Raji (cell line): ENCODE measurements around the gene GDAP1L1.

Source experiments
- POLR2A ChIP-seq: IDR thresholded peaks from 2 replicates; pipeline ENCODE4 v1.6.1; 2011; ENCODE audit warnings: low read depth, low read length, control low read depth; ENCODE audit not compliant: insufficient read depth

GDAP1L1 gene

GRCh38 chr20:44268802-44269201 is 21.7 kb downstream of the GDAP1L1 start:
- TF ChIP-seq POLR2A = no peak

- TF ChIP-seq POLR2A = no peak
Measured at GRCh38 chr20:44271915-44272663, 25.0 kb downstream of the GDAP1L1 start.

- no peak for TF ChIP-seq POLR2A
Measured at GRCh38 chr20:44273231-44274215, 26.4 kb downstream of the GDAP1L1 start.

- no peak for TF ChIP-seq POLR2A
Measured at GRCh38 chr20:44274303-44275017, 27.4 kb downstream of the GDAP1L1 start.

- no peak for TF ChIP-seq POLR2A
Measured at GRCh38 chr20:44279228-44279627, 32.1 kb downstream of the GDAP1L1 start.

- TF ChIP-seq POLR2A = no peak
Measured at GRCh38 chr20:44280387-44280786, 33.3 kb downstream of the GDAP1L1 start.

DNA sequence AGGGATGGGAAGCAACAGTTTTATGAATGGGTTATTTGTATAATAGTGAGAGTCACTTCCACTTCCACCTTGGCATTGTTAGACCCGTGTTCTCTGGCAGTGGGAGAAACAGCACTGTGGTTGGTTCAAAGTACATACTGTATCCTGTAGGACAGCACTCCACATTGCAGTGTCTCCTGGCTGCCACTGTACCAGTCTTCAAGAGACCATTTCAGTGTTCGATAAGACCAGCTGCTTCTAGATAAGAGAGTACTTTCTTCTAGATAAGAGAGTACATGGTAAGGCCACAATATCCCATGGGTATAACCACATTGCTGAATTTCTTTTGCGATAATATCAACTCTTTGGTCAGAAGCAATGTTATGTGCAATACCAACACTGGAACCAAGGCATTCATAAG is 35.1 kb downstream of the GDAP1L1 start:
- TF ChIP-seq POLR2A = no peak

GRCh38 chr20:44284032-44284431 is 36.9 kb downstream of the GDAP1L1 start:
- no peak for TF ChIP-seq POLR2A

DNA sequence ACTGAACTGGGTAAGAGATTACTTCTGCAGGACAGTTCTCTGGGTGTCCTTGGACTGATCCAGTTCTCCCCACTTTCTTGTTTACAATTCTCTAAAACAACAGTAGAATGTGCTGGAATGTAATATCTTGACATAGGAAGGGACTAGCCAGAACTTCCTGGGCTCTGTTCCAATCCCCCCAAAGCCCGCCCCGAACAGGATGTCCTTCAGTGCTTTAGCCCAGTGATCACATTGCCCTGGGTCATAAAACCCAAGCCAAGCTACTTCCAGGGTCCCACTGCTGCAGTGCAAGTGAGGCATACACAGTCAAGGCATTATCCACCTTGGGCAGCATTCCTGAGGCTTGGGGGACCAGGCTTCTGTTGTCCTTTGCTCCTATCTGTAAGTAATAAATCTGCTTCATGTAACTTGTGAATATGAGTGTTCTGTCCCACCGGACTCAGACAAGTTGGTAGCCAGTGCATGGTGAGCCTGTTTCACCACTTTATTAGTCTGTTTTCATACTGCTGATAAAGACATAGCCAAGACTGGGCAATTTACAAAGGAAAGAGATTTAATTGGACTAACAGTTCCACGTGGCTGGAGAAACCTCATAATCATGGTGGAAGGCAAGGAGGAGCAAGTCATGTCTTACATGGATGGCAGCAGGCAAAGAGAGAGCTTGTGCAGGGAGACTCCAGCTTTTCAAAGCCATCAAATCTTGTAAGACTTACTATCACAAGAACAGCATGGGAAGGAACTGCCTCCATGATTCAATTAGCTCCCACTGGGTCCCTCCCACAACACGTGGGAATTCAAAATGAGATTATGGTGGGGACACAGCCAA is 40.4 kb downstream of the GDAP1L1 start:
- TF ChIP-seq POLR2A = no peak

- no peak for TF ChIP-seq POLR2A
Measured at GRCh38 chr20:44288252-44288651, 41.1 kb downstream of the GDAP1L1 start.

DNA sequence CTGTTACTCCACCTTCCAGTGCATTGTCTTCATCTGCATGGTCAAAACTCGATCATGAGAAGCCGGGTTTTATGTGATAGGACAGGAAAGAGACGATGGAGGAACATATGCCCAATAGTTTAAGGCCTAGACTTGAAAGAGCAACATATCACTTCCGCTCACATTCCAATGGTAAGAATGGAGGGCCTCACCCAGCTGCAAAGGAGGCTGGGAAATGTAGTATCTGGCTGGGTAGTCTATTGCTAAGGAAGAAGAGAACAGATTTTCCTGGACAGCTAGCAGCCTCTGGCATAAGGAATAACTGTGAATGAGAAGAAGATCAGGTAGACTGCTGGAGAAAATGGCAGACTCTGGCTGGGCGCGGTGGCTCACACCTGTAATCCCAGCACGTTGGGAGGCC is 44.6 kb downstream of the GDAP1L1 start:
- TF ChIP-seq POLR2A = no peak

- TF ChIP-seq POLR2A = no peak
Measured at GRCh38 chr20:44296011-44296410, 48.9 kb downstream of the GDAP1L1 start.

GRCh38 chr20:44297721-44298120 is 50.6 kb downstream of the GDAP1L1 start:
- TF ChIP-seq POLR2A = no peak

DNA sequence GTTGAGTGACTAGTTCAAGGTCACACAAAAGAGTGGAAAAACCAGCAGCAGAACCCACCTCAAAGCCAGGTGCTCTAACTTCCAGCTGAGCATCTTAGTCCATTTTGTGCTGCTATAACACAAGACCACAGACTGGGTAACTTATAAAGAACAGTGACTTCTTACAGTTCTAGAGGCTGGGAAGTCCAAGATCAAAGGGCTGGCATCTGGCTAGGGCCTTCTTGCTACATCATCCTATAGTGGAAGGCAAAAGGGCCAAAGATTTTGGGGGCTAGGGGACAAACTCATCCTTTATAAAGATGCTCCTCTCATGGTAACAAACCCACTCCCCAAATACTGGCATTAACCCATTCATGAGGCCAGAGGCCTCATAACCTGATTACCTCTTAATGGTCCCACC is 54.2 kb downstream of the GDAP1L1 start:
- TF ChIP-seq POLR2A = no peak
